Measurements from ENCODE around the gene OR5B12. TPM values are rescaled to one million over a fixed set of nuclear protein-coding genes. Genes with fewer than 3 reads are reported as not detected.

OR5B12 gene
- total and polyA plus RNA-seq, 10 of the 15 experiments (the other 5 are each of a cell fraction or from before 2014, with no cell fraction given) = 0.29 TPM; not detected in 9

DNA sequence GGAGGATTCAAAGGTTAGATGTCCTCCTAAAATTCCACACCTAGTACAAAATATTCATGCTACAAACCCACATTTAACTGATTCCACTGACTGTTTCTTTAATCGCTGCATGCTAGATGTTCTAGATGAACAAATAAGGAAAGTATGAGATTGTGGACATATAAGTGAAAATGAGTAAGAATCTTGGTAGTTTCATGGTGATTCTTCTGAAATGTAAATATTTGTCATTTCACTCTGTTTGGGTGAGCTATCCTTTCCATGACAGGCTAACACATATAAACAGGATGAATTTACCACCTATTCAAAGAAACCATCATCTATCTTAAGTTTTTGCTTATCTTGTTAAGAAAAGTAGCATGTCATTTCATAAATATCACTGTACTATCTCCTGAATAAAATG lies 50.2 kb downstream of the OR5B12 start:
- in situ Hi-C loops (cut with MboI) (no loop called here), intact Hi-C loops (cut with micrococcal nuclease; ENCODE audit: unreplicated experiment) (no loop called here)
- no peak overlapping the region for H2AFZ ChIP-seq (ENCODE audit: control insufficient read depth, low read depth, low read length)
- H3K27ac ChIP-seq (ENCODE audit: control insufficient read depth, insufficient read depth) = no peak overlapping the region
- H3K79me2 ChIP-seq (ENCODE audit: control insufficient read depth, insufficient read depth, low read length) = no peaks in the 10 kb centered on the region
- TF ChIP-seq RAD21 (IDR thresholded peaks at IDR 0.05; ENCODE audit: insufficient read depth, low read depth, low read length) (no peak), SPI1 (IDR thresholded peaks at IDR 0.05; ENCODE audit: borderline replicate concordance, insufficient read depth, low read depth, low read length) (no peak)
- TF ChIP-seq, protein P1, sequence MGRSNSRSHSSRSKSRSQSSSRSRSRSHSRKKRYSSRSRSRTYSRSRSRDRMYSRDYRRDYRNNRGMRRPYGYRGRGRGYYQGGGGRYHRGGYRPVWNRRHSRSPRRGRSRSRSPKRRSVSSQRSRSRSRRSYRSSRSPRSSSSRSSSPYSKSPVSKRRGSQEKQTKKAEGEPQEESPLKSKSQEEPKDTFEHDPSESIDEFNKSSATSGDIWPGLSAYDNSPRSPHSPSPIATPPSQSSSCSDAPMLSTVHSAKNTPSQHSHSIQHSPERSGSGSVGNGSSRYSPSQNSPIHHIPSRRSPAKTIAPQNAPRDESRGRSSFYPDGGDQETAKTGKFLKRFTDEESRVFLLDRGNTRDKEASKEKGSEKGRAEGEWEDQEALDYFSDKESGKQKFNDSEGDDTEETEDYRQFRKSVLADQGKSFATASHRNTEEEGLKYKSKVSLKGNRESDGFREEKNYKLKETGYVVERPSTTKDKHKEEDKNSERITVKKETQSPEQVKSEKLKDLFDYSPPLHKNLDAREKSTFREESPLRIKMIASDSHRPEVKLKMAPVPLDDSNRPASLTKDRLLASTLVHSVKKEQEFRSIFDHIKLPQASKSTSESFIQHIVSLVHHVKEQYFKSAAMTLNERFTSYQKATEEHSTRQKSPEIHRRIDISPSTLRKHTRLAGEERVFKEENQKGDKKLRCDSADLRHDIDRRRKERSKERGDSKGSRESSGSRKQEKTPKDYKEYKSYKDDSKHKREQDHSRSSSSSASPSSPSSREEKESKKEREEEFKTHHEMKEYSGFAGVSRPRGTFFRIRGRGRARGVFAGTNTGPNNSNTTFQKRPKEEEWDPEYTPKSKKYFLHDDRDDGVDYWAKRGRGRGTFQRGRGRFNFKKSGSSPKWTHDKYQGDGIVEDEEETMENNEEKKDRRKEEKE (IDR thresholded peaks at IDR 0.05) = no peak
- no peak overlapping the region for H3K9ac ChIP-seq (ENCODE audit: control insufficient read depth, insufficient read depth, low read length)
- H3K27me3 ChIP-seq (replicated peaks in 1 of 2; ENCODE audit: control insufficient read depth in 2 of 2, insufficient read depth in 2 of 2, low read length in 1 of 2) = no peaks in the 10 kb centered on the region
- H3K4me3 ChIP-seq = no peak overlapping the region
- H3K36me3 ChIP-seq (ENCODE audit: control insufficient read depth in 2 of 2, insufficient read depth in 2 of 2, low read length in 1 of 2) = no peaks in the 10 kb centered on the region
- ChIA-PET RAD21 (ENCODE audit: unreplicated experiment) (no interaction called here), SMC1A (ENCODE audit: uncharacterized antibody, unreplicated experiment) (no interaction called here), CTCF (no interaction called here), POLR2A (no interaction called here)
- DNase-seq (ENCODE audit: low read depth, low spot score) (no peak), FAIRE-seq (no peak), ATAC-seq (no peak)
- H3K4me2 ChIP-seq (ENCODE audit: control insufficient read depth, insufficient read depth) = no peak overlapping the region
- H4K20me1 ChIP-seq (ENCODE audit: control insufficient read depth, insufficient read depth) = no peaks in the 10 kb centered on the region
- BruUV-seq (replicated peaks) = no TSS peak
- no peaks in the 10 kb centered on the region; the same call in 2 of the 3 replicates for H3K9me3 ChIP-seq (replicated peaks; ENCODE audit: control insufficient read depth, insufficient read depth, low read length)
- 43% methylated on average over 1 of the region's 1 CpG for WGBS (ENCODE audit: insufficient coverage, insufficient replicate concordance, low lambda C conversion rate, missing lambda C conversion rate)
- no peaks in the 10 kb centered on the region for H3K4me1 ChIP-seq (ENCODE audit: control insufficient read depth, insufficient read depth, low read length)

DNA sequence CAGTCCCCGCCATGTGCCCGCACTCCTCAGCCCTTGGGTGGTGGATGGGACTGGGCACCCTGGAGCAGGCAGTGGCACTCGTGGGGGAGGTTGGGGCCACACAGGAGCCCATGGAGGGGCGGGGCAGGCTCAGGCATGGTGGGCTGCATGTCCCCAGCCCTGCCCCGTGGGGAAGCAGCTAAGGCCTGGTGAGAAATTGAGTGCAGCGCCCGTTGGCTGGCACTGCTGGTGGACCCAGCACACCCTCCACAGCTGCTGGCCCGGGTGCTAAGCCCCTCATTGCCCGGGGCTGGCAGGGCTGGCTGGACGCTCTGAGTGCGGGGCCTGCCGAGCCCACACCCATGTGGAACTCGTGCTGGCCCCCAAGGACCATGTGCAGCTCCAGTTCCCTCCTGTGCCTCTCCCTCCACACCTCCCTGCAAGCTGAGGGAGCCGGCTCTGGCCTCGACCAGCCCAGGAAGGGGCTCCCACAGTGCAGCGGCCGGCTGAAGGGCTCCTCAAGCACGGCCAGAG lies 51.4 kb downstream of the OR5B12 start:
- no peak overlapping the region for H3K4me2 ChIP-seq (ENCODE audit: control insufficient read depth, insufficient read depth)
- no peaks in the 10 kb centered on the region for H3K27me3 ChIP-seq (replicated peaks in 1 of 2; ENCODE audit: control insufficient read depth in 2 of 2, insufficient read depth in 2 of 2, low read length in 1 of 2)
- H2AFZ ChIP-seq (ENCODE audit: control insufficient read depth, low read depth, low read length) = no peak overlapping the region
- ChIA-PET RAD21 (ENCODE audit: unreplicated experiment) (interaction anchor here (1.1 kb wide), 1 partner anchor 118 kb away, joined by 3 read pairs; no protein-coding TSS in a partner anchor), SMC1A (ENCODE audit: uncharacterized antibody, unreplicated experiment) (no interaction called here), POLR2A (interaction anchor here (0.6 kb wide), 1 partner anchor 815 kb away, joined by 3 read pairs; no protein-coding TSS in a partner anchor), CTCF (interaction anchor here (1.2 kb wide), 1 partner anchor 121 kb away, joined by 5 read pairs; no protein-coding TSS in a partner anchor)
- BruUV-seq (replicated peaks) = no TSS peak
- FAIRE-seq = no peak
- H3K4me3 ChIP-seq = no peak overlapping the region
- no peaks in the 10 kb centered on the region for H3K4me1 ChIP-seq (ENCODE audit: control insufficient read depth, insufficient read depth, low read length)
- H3K36me3 ChIP-seq (ENCODE audit: control insufficient read depth in 2 of 2, insufficient read depth in 2 of 2, low read length in 1 of 2) = no peaks in the 10 kb centered on the region
- H3K9me3 ChIP-seq (replicated peaks; ENCODE audit: control insufficient read depth, insufficient read depth, low read length) = no peaks in the 10 kb centered on the region; the same call in 2 of the 3 replicates
- in situ Hi-C loops (cut with MboI) = no loop called here
- H3K27ac ChIP-seq (ENCODE audit: control insufficient read depth, insufficient read depth) = no peak overlapping the region
- TF ChIP-seq PAX8 (IDR thresholded peaks at IDR 0.05) = no peak
- no peak for TF ChIP-seq FOS (IDR thresholded peaks at IDR 0.05; ENCODE audit: borderline replicate concordance, extremely low read depth, insufficient read length)
- no peak for TF ChIP-seq MEF2A (IDR thresholded peaks at IDR 0.05; ENCODE audit: insufficient read depth, low read depth, low read length)
- DNase-seq (ENCODE audit: low read depth, low spot score) = no peak
- no peaks in the 10 kb centered on the region for H3K79me2 ChIP-seq (ENCODE audit: control insufficient read depth, insufficient read depth, low read length)
- WGBS (ENCODE audit: insufficient coverage, insufficient replicate concordance, low lambda C conversion rate, missing lambda C conversion rate) = 24% methylated on average over 18 of the region's 18 CpGs
- no peaks in the 10 kb centered on the region for H4K20me1 ChIP-seq (ENCODE audit: control insufficient read depth, insufficient read depth)
- H3K9ac ChIP-seq (ENCODE audit: control insufficient read depth, insufficient read depth, low read length) = no peak overlapping the region
- ATAC-seq = no peak
- intact Hi-C loops (cut with micrococcal nuclease; ENCODE audit: unreplicated experiment) = no loop called here

Measured in GM12878 (cell line).